Kasumi-1 (cell line): ENCODE results near the gene MICAL1.

Experiments used
- DNase-seq, 2 experiments: peaks; one replicate each; lab custom pipeline; 2025; lab: John Stamatoyannopoulos, UW

The MICAL1 gene

GRCh38 chr6:109429496-109429895, 26.1 kb downstream of the MICAL1 start:
- DNase-seq = no peak

GRCh38 chr6:109428889-109429477, 26.6 kb downstream of the MICAL1 start:
- no peak for DNase-seq

DNA sequence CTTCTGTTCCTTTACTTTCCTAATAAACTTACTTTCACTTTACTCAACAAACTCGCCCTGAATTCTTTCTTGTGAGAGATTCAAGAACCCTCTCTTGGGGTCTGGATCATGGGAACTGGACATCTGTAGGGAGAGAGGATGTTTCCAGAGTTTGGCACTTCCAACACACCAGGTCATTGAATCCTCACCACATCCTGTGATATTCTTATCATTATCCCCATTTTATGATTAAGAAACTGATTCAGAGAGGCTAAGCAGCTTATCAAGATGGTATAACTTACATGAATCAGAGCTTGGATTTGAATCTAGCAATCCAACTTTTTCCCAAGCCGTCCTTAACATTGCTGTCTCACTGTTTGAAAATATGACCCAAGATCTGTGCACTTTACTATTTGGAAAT, 30.6 kb downstream of the MICAL1 start:
- DNase-seq = no peak

GRCh38 chr6:109421184-109421583, 34.4 kb downstream of the MICAL1 start:
- DNase-seq = no peak

- peak; percentile 10 to 38 for DNase-seq
Measured at GRCh38 chr6:109420751-109421150, 34.8 kb downstream of the MICAL1 start.

DNA sequence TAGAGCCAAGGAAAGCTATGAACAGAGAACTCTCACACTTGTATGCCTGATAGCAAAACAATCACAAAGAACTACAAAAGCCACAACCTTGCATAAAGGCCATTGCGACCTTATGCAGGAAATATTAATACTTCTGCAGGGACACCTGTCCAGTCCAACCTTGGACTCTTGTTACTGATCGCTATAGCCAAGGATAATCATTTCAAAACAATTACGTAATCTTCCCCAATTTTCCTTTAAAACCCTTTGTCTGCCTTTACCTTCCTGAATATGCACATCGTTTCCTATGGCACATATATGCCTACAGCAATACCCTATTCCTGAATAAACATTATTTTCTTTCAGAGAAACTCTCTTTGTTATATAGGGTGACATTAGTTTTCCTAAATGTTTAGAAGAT, 37.9 kb downstream of the MICAL1 start:
- no peak for DNase-seq

DNA sequence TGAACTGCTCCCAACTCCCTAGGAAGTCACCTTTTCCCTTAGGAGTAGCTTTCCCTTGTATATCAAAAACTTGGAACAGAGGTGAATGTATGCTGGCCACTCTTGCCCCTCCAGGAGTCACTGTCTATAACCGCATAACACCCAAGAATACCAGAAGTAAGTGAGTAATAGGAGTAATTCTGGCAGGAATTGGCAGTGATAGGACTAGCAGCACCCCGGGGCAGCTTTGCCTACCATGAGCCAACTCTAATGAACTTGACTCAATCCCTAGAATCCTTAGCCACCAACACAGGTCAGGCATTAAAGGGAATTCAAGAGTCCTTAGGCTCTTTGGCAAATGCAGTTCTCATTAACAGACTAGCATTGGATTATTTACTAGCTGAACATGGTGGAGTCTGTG, 44.5 kb downstream of the MICAL1 start:
- no peak for DNase-seq

GRCh38 chr6:109406196-109406595, 49.4 kb downstream of the MICAL1 start:
- no peak for DNase-seq

GRCh38 chr6:109397020-109397419, 58.6 kb downstream of the MICAL1 start:
- DNase-seq = peak; percentile 61 to 76

DNA sequence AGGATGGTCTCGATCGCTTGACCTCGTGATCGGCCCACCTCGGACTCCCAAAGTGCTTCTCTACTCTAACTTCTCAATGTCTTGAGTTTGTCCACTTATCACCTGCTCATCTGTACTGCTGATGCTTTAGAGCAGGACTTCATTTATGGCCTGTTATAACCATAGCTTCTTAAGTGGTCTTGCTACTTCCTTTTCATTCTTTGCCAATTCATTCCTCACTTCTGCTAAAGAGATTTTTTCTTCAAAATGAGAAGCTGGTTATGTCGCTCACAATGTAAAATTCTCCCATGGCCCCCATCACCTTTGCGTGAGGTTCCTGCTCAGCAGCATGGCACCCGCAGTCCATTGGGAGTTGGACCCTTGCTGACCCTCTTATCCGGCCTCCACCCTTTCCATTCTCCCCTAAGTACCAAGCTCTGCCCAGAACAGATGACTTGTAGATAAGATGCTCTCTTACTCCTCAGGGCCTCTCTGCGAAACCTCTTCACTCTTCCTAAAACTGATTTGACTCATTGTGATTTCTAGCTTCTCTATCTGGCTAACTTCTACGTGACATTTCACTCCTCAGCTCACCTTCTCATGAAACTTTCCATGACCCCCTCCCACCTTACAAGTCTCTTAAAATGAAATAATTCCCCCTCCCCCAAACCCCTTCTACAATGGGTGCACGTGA, 59.4 kb downstream of the MICAL1 start:
- DNase-seq = no peak
